GM12878 (cell line): ENCODE results near the gene PLA2G4E. TPM values are rescaled to one million over a fixed set of nuclear protein-coding genes. Genes with fewer than 3 reads are reported as not detected.

ENCODE experiments used
- ATAC-seq: fragments of 200-7000 bp; cut with Tn5 transposase; 3 replicates; pipeline ENCODE4 v1.9.1; 2020; ENCODE audit warnings: mild to moderate bottlenecking, moderate library complexity
- BruUV-seq: library from RNA; stranded (reverse); fragments of 400-500 nt; replicated peaks from 2 replicates; lab custom pipeline; 2021; lab: Mats Ljungman, UMichigan
- CTCF ChIA-PET: fragments of 300-600 bp; sonication (Branson Sonifier 250); formaldehyde crosslinking; extraction: SDS; loops from one replicate; lab custom pipeline; 2021; ENCODE audit warnings: inconsistent platforms; lab: Yijun Ruan, JAX
- POLR2A ChIA-PET: fragments of 350-600 bp; formaldehyde crosslinking; extraction: SDS; loops from one replicate; lab custom pipeline; 2021; ENCODE audit warnings: inconsistent platforms; lab: Charles Lee
- RAD21 ChIA-PET: fragments of 300-600 bp; sonication (Branson Sonifier 250); formaldehyde crosslinking; loops from one replicate; lab custom pipeline; 2023; ENCODE audit warnings: antibody characterized with exemption; ENCODE audit not compliant: unreplicated experiment; lab: Charles Lee
- SMC1A ChIA-PET: fragments of 300-600 bp; sonication (Branson Sonifier 250); formaldehyde crosslinking; loops from one replicate; lab custom pipeline; 2023; ENCODE audit not compliant: unreplicated experiment, uncharacterized antibody; lab: Charles Lee
- DNase-seq: peaks from one replicate; pipeline ENCODE4 v3.0.0-alpha.2; 2011; ENCODE audit warnings: low read depth, low spot score
- FAIRE-seq: peaks from 3 replicates; lab custom pipeline; 2011; peaks lifted over from hg19 to GRCh38; lab: Jason Lieb, UNC
- H2AFZ ChIP-seq: 2 replicates; pipeline ENCODE4 v1.6.0; 2011; ENCODE audit warnings: low read depth, low read length, control low read depth; ENCODE audit not compliant: control insufficient read depth
- H3K27ac ChIP-seq: 2 replicates; pipeline ENCODE4 v1.5.1; 2011; ENCODE audit warnings: control low read depth; ENCODE audit not compliant: control insufficient read depth, insufficient read depth
- H3K27me3 ChIP-seq, 2 experiments: replicated peaks in 1 of 2; 2 replicates each; pipeline versions ENCODE4 v1.6.0 to v1.6.1; 2011; ENCODE audit warnings: low read length in 1 of 2; ENCODE audit not compliant: control insufficient read depth in 2 of 2, insufficient read depth in 2 of 2
- H3K36me3 ChIP-seq, 2 experiments: 2 replicates each; pipeline ENCODE4 v1.5.1; 2011; ENCODE audit warnings: low read length in 1 of 2; ENCODE audit not compliant: control insufficient read depth in 2 of 2, insufficient read depth in 2 of 2
- H3K4me1 ChIP-seq: 2 replicates; pipeline ENCODE4 v1.6.1; 2011; ENCODE audit warnings: mild to moderate bottlenecking, low read length, moderate library complexity, mixed read lengths; ENCODE audit not compliant: control insufficient read depth, insufficient read depth
- H3K4me2 ChIP-seq: 2 replicates; pipeline ENCODE4 v1.6.0; 2011; ENCODE audit warnings: control low read depth; ENCODE audit not compliant: control insufficient read depth, insufficient read depth
- H3K4me3 ChIP-seq: fragments of 200-600 bp; sonication (generic); 2 replicates; pipeline ENCODE4 v1.5.1; 2016
- H3K79me2 ChIP-seq: 2 replicates; pipeline ENCODE4 v1.6.0; 2011; ENCODE audit warnings: low read length; ENCODE audit not compliant: control insufficient read depth, insufficient read depth
- H3K9ac ChIP-seq: 2 replicates; pipeline ENCODE4 v1.8.0; 2011; ENCODE audit warnings: low read length, control low read depth, mixed read lengths; ENCODE audit not compliant: control insufficient read depth, insufficient read depth
- H3K9me3 ChIP-seq: replicated peaks from 3 replicates; pipeline ENCODE4 v1.5.1; 2011; ENCODE audit warnings: mild to moderate bottlenecking, low read length; ENCODE audit not compliant: control insufficient read depth, insufficient read depth
- H4K20me1 ChIP-seq: 2 replicates; pipeline ENCODE4 v1.6.0; 2011; ENCODE audit not compliant: control insufficient read depth, insufficient read depth
- ATF2 ChIP-seq: IDR thresholded peaks from 2 replicates; pipeline ENCODE4 v1.6.1; 2012; ENCODE audit warnings: low read length, inconsistent platforms
- BCL3 ChIP-seq: IDR thresholded peaks from 2 replicates; pipeline ENCODE4 v1.6.1; 2011; ENCODE audit warnings: borderline replicate concordance, low read depth, mild to moderate bottlenecking, moderate library complexity, low read length; ENCODE audit not compliant: insufficient read depth, poor library complexity, severe bottlenecking
- BRCA1 ChIP-seq: IDR thresholded peaks from 2 replicates; pipeline ENCODE4 v1.6.1; 2011; ENCODE audit warnings: low read depth, low read length, improper control_type of control experiment
- E2F8 ChIP-seq: fragments of 450-650 bp; IDR thresholded peaks from 2 replicates; pipeline ENCODE4 v1.6.1; 2018; ENCODE audit warnings: mild to moderate bottlenecking, low read depth, moderate library complexity; ENCODE audit not compliant: partially characterized antibody
- E4F1 ChIP-seq: fragments of 450-650 bp; IDR thresholded peaks from 2 replicates; pipeline ENCODE4 v1.6.1; 2018; ENCODE audit warnings: borderline replicate concordance, mild to moderate bottlenecking; ENCODE audit not compliant: partially characterized antibody
- IRF4 ChIP-seq: IDR thresholded peaks from 2 replicates; pipeline ENCODE4 v1.6.1; 2011; ENCODE audit warnings: low read depth, low read length
- RUNX3 ChIP-seq: IDR thresholded peaks from 2 replicates; pipeline ENCODE4 v1.6.1; 2012; ENCODE audit warnings: low read length, inconsistent platforms
- SREBF2 ChIP-seq: IDR thresholded peaks from 2 replicates; pipeline ENCODE4 v1.6.1; 2012; ENCODE audit warnings: mild to moderate bottlenecking, low read length
- ZNF24 ChIP-seq: fragments of 450-650 bp; IDR thresholded peaks from 2 replicates; pipeline ENCODE4 v1.6.1; 2017; ENCODE audit warnings: antibody characterized with exemption, mild to moderate bottlenecking
- ZNF274 ChIP-seq: IDR thresholded peaks from one replicate; pipeline ENCODE4 v1.8.0; 2011; ENCODE audit not compliant: insufficient read length, insufficient read depth
- WGBS: methylation state at CpG from one replicate; pipeline ENCODE4 v1.1.6; 2016; ENCODE audit warnings: low lambda C conversion rate; ENCODE audit not compliant: insufficient replicate concordance, insufficient coverage; ENCODE audit errors: missing lambda C conversion rate; 5-methylcytosine and 5-hydroxymethylcytosine counted together
- in situ Hi-C: fragments of 300-500 bp; cut with MboI; formaldehyde crosslinking; loops from 9 replicates; pipeline ENCODE4 v1.14.3; 2018; ENCODE audit warnings: mixed read lengths
- intact Hi-C: fragments of 100-400 bp; cut with micrococcal nuclease; formaldehyde crosslinking; loops from one replicate; pipeline ENCODE4 v1.14.2; 2022; ENCODE audit not compliant: unreplicated experiment
- polyA plus RNA-seq, 11 experiments: library from polyadenylated mRNA; depleted of rRNA in 4 of 11; unstranded in 6 of 11; stranded (reverse) in 5 of 11; fragments of >200 nt; fragmentation: Nextera tagmentation in 4 of 11; fragmentation: Illumina TruSeq in 1 of 11; extraction: Ambion mirVana in 4 of 11; extraction: Trizol in 1 of 11; gene quantifications; 1 replicate in 1 of 11; 2 replicates in 10 of 11; pipeline versions ENCODE4 v1.2.1 to v1.2.3, GENCODE V29; 2011 to 2016; ENCODE audit warnings: inconsistent platforms in 2 of 11, missing spikeins in 2 of 11, low read depth in 1 of 11
- total RNA-seq, 4 experiments: library from RNA; depleted of rRNA in 3 of 4; stranded (reverse); fragments of >200 nt in 3 of 4; fragmentation: Illumina TruSeq in 1 of 4; extraction: Trizol in 1 of 4; gene quantifications; 2 replicates each; pipeline versions ENCODE4 v1.2.1 to v1.2.3, GENCODE V29; 2013 to 2021

Gene PLA2G4E
- total and polyA plus RNA-seq, 10 of the 15 experiments (the other 5 are each of a cell fraction or from before 2014, with no cell fraction given), result 0.05 to 0.32 (median 0.06) TPM; not detected in 5

GRCh38 chr15:42046597-42046996 lies 25.8 kb upstream of the PLA2G4E start (continued):
- TF ChIP-seq ATF2 (no peak), E4F1 (no peak), ZNF24 (no peak), SREBF2 (no peak)

GRCh38 chr15:42045211-42045615 lies 24.4 kb upstream of the PLA2G4E start:
- Histone ChIP-seq H3K4me2 (no peak overlapping the region), H2AFZ (no peak overlapping the region), H3K9ac (no peak overlapping the region), H3K36me3 (no peaks in the 10 kb centered on the region), H3K9me3 (no peaks in the 10 kb centered on the region), H3K4me3 (no peak overlapping the region), H3K27me3 (no peaks in the 10 kb centered on the region), H3K4me1 (no peaks in the 10 kb centered on the region), H3K27ac (no peak overlapping the region), H4K20me1 (no peaks in the 10 kb centered on the region), H3K79me2 (no peaks in the 10 kb centered on the region)
- no peak for DNase-seq
- intact Hi-C loops (no loop called here), in situ Hi-C loops (no loop called here)
- WGBS, result 32% methylated on average over 8 of the region's 8 CpGs
- no peak for FAIRE-seq
- POLR2A ChIA-PET, result no interaction called here
- BruUV-seq, result no TSS peak
- CTCF ChIA-PET, result interaction anchor here (1.5 kb wide), 1 partner anchor 55 kb away, joined by 4 read pairs; no protein-coding TSS in a partner anchor
- no peak for TF ChIP-seq RUNX3
- no peak for TF ChIP-seq BRCA1
- TF ChIP-seq ZNF274, result no peak
- TF ChIP-seq E2F8, result no peak
- no peak for TF ChIP-seq IRF4
- no peak for TF ChIP-seq BCL3
- no peak for ATAC-seq
- RAD21 ChIA-PET, result no interaction called here
- SMC1A ChIA-PET, result interaction anchor here (0.8 kb wide), 1 partner anchor 47 kb away, joined by 3 read pairs; no protein-coding TSS in a partner anchor
